Measurements from ENCODE around the gene ALKBH8. TPM values are rescaled to one million over a fixed set of nuclear protein-coding genes. Genes with fewer than 3 reads are reported as not detected.

Gene ALKBH8
- polyA plus RNA-seq, 2 of the 4 experiments (the other 2 are of a cell fraction): 6.5 to 10.8 TPM

GRCh38 chr11:107587306-107587979 lies 21.9 kb upstream of the ALKBH8 start:
- peaks cover 9% of the 10 kb centered on the region; the same call in 1 of the 3 replicates for H3K4me1 ChIP-seq
- no peak overlapping the region for H3K4me3 ChIP-seq
- no peak for DNase-seq (ENCODE audit: low read depth in 1 of 2, low spot score in 1 of 2)
- 24% methylated on average over 5 of the region's 5 CpGs for WGBS (ENCODE audit: missing lambda C conversion rate)
- no peak for ATAC-seq
- CTCF ChIA-PET: interaction anchor here (1.4 to 4.6 kb wide), 2 partner anchors 11 to 184 kb away, joined by 3 to 14 read pairs; no protein-coding TSS in a partner anchor
- no peak overlapping the region for H3K27ac ChIP-seq
- POLR2A ChIA-PET: no interaction called here
- H3K4me2 ChIP-seq: no peak overlapping the region
- no peaks in the 10 kb centered on the region for H3K9me3 ChIP-seq
- FAIRE-seq: no peak
- TF ChIP-seq BCL3 (IDR thresholded peaks at IDR 0.05) (no peak), RCOR1 (IDR thresholded peaks at IDR 0.05; ENCODE audit: low read depth, low read length) (no peak), KDM1A (IDR thresholded peaks at IDR 0.05; ENCODE audit: low read depth) (no peak)

- DNase-seq (ENCODE audit: low read depth in 1 of 2, low spot score in 1 of 2) (no peak), ATAC-seq (no peak), FAIRE-seq (no peak)
- no peak overlapping the region for H3K4me2 ChIP-seq
- H3K27ac ChIP-seq: no peak overlapping the region
- TF ChIP-seq RAD21 (conservative IDR thresholded peaks at IDR 0.05 in 1 of 2, IDR thresholded peaks at IDR 0.05 in 1 of 2) (no peak), HES2 (IDR thresholded peaks at IDR 0.05) (no peak), PHF8 (IDR thresholded peaks at IDR 0.05; ENCODE audit: borderline replicate concordance, low read depth) (no peak), USF2 (IDR thresholded peaks at IDR 0.05) (no peak), GATA3 (IDR thresholded peaks at IDR 0.05; ENCODE audit: borderline replicate concordance) (no peak), TFCP2L1 (CRISPR knock-in tag; IDR thresholded peaks at IDR 0.05) (no peak), EHF (CRISPR knock-in tag; IDR thresholded peaks at IDR 0.05) (no peak), ZNF302 (CRISPR knock-in tag; IDR thresholded peaks at IDR 0.05) (no peak), PBX3 (IDR thresholded peaks at IDR 0.05) (no peak), KDM5A (IDR thresholded peaks at IDR 0.05) (no peak), CEBPB (IDR thresholded peaks at IDR 0.05) (no peak), KDM1A (IDR thresholded peaks at IDR 0.05; ENCODE audit: low read depth) (no peak), CTCF (IDR thresholded peaks at IDR 0.05) (no peak), FOXS1 (CRISPR knock-in tag; IDR thresholded peaks at IDR 0.05) (no peak), FOSB (CRISPR knock-in tag; IDR thresholded peaks at IDR 0.05) (no peak), MYC (IDR thresholded peaks at IDR 0.05; ENCODE audit: borderline replicate concordance, low read length) (no peak)
- WGBS (ENCODE audit: missing lambda C conversion rate): 8% methylated on average over 3 of the region's 3 CpGs
- CTCF ChIA-PET: interaction anchor here (0.7 kb wide), 1 partner anchor 106 kb away, joined by 3 read pairs; no protein-coding TSS in a partner anchor
- POLR2A ChIA-PET: no interaction called here
- H3K4me1 ChIP-seq: no peaks in the 10 kb centered on the region
- no peak overlapping the region for H3K4me3 ChIP-seq
- no peaks in the 10 kb centered on the region for H3K9me3 ChIP-seq
Measured at GRCh38 chr11:107583629-107584195, 18.2 kb upstream of the ALKBH8 start.
